PC-3 (cell line): ENCODE measurements around the gene LAMTOR3. TPM values are rescaled to one million over a fixed set of nuclear protein-coding genes. Genes with fewer than 3 reads are reported as not detected.

Source experiments
- ATAC-seq: fragments of 200-7000 bp; cut with Tn5 transposase; 2 replicates; pipeline ENCODE4 v1.9.1; 2020; ENCODE audit warnings: mild to moderate bottlenecking, moderate library complexity
- BruUV-seq: library from RNA; stranded (reverse); fragments of 400-500 nt; replicated peaks from 2 replicates; lab custom pipeline; 2021; lab: Mats Ljungman, UMichigan
- CTCF ChIA-PET: fragments of 300-600 bp; sonication (Branson Sonifier 250); formaldehyde crosslinking; loops from one replicate; lab custom pipeline; 2022; ENCODE audit warnings: antibody characterized with exemption; lab: Charles Lee
- POLR2A ChIA-PET: fragments of 300-600 bp; sonication (Branson Sonifier 250); formaldehyde crosslinking; loops from one replicate; lab custom pipeline; 2022; ENCODE audit warnings: antibody characterized with exemption; ENCODE audit not compliant: unreplicated experiment; lab: Charles Lee
- DNase-seq: peaks from one replicate; pipeline ENCODE4 v3.0.0-alpha.2; 2015
- H2AFZ ChIP-seq: fragments of 300-600 bp; sonication (generic); 2 replicates; pipeline ENCODE4 v1.6.0; 2016; ENCODE audit warnings: antibody characterized with exemption, low read length
- H3F3A ChIP-seq: fragments of 300-600 bp; sonication (generic); one replicate; pipeline ENCODE4 v1.6.0; 2017; ENCODE audit warnings: antibody characterized with exemption, low read length, control low read depth, mild to moderate bottlenecking; ENCODE audit not compliant: unreplicated experiment
- H3K27ac ChIP-seq: fragments of 300-600 bp; sonication (generic); 2 replicates; pipeline ENCODE4 v1.5.1; 2016; ENCODE audit warnings: mild to moderate bottlenecking, low read length
- H3K27me3 ChIP-seq: fragments of 300-600 bp; sonication (generic); 2 replicates; pipeline ENCODE4 v1.6.1; 2016; ENCODE audit warnings: low read length, mixed read lengths
- H3K36me3 ChIP-seq: fragments of 300-600 bp; sonication (generic); 2 replicates; pipeline ENCODE4 v1.6.1; 2016; ENCODE audit warnings: low read depth, mixed run types, low read length, mixed read lengths
- H3K4me1 ChIP-seq: fragments of 300-600 bp; sonication (generic); 2 replicates; pipeline ENCODE4 v1.5.1; 2016; ENCODE audit warnings: low read length; ENCODE audit not compliant: insufficient read depth
- H3K4me2 ChIP-seq: fragments of 300-600 bp; sonication (generic); 2 replicates; pipeline ENCODE4 v1.6.0; 2016; ENCODE audit warnings: low read length
- H3K4me3 ChIP-seq: fragments of 300-600 bp; sonication (generic); 2 replicates; pipeline ENCODE4 v1.5.1; 2016; ENCODE audit warnings: mild to moderate bottlenecking, low read length, mixed read lengths
- H3K79me2 ChIP-seq: fragments of 300-600 bp; sonication (generic); 2 replicates; pipeline ENCODE4 v1.6.1; 2017; ENCODE audit warnings: low read length, mixed read lengths
- H3K9ac ChIP-seq: fragments of 300-600 bp; sonication (generic); 2 replicates; pipeline ENCODE4 v1.6.0; 2016; ENCODE audit warnings: mild to moderate bottlenecking, low read length
- H3K9me2 ChIP-seq: fragments of 300-600 bp; sonication (generic); replicated peaks from 2 replicates; pipeline ENCODE4 v1.6.1; 2016; ENCODE audit warnings: mixed run types, low read length, mixed read lengths
- H3K9me3 ChIP-seq: fragments of 300-600 bp; sonication (generic); 2 replicates; pipeline ENCODE4 v1.6.1; 2016; ENCODE audit warnings: low read length, mixed read lengths
- H4K20me1 ChIP-seq: fragments of 300-600 bp; sonication (generic); 2 replicates; pipeline ENCODE4 v1.6.1; 2016; ENCODE audit warnings: low read length, mixed read lengths
- CTCF ChIP-seq: fragments of 300-600 bp; sonication (generic); conservative IDR thresholded peaks from 2 replicates; pipeline ENCODE4 v1.5.1; 2017; ENCODE audit warnings: antibody characterized with exemption, low read depth, mild to moderate bottlenecking, low read length
- EZH2 ChIP-seq: fragments of 300-600 bp; sonication (generic); IDR thresholded peaks from one replicate; pipeline ENCODE4 v1.6.1; 2017; ENCODE audit warnings: antibody characterized with exemption, mild to moderate bottlenecking, low read length; ENCODE audit not compliant: unreplicated experiment
- EZH2phosphoT487 ChIP-seq: fragments of 300-600 bp; sonication (generic); IDR thresholded peaks from 2 replicates; pipeline ENCODE4 v1.6.1; 2018; ENCODE audit warnings: mild to moderate bottlenecking, antibody characterized with exemption, low read length, borderline replicate concordance
- intact Hi-C: fragments of 100-400 bp; cut with micrococcal nuclease; formaldehyde crosslinking; loops from 2 replicates; pipeline ENCODE4 v1.9.0; 2023
- total RNA-seq: library from RNA; depleted of rRNA; stranded (reverse); fragments of >200 nt; gene quantifications from 2 replicates; pipeline ENCODE4 v1.2.3, GENCODE V29; 2014

LAMTOR3 gene
- total RNA-seq, 1 experiment from 2014 or later = 14.0 TPM

- no peak for ATAC-seq
- DNase-seq = no peak
- Histone ChIP-seq H4K20me1 (no peaks in the 10 kb centered on the region), H3K4me3 (no peak overlapping the region), H3K36me3 (no peaks in the 10 kb centered on the region), H3K4me2 (no peak overlapping the region), H3K27ac (no peak overlapping the region), H3K9ac (no peak overlapping the region), H2AFZ (no peak overlapping the region), H3K27me3 (no peaks in the 10 kb centered on the region), H3K9me3 (no peaks in the 10 kb centered on the region), H3K79me2 (no peaks in the 10 kb centered on the region), H3K4me1 (peaks cover 11% of the 10 kb centered on the region), H3K9me2 (no peaks in the 10 kb centered on the region), H3F3A (no peaks in the 10 kb centered on the region)
- TF ChIP-seq EZH2 = no peak
- TF ChIP-seq CTCF = no peak
- no peak for TF ChIP-seq EZH2phosphoT487
- POLR2A ChIA-PET = no interaction called here
- intact Hi-C loops = no loop called here
- BruUV-seq = no TSS peak
- CTCF ChIA-PET = no interaction called here
Observed at GRCh38 chr4:99857307-99857706, 36.9 kb downstream of the LAMTOR3 start.

- CTCF ChIA-PET = no interaction called here
- H3K4me1 ChIP-seq = peaks cover 11% of the 10 kb centered on the region
- H3F3A ChIP-seq = no peaks in the 10 kb centered on the region
- H3K9me3 ChIP-seq = no peaks in the 10 kb centered on the region
- no peak overlapping the region for H3K9ac ChIP-seq
- POLR2A ChIA-PET = no interaction called here
- no peaks in the 10 kb centered on the region for H3K9me2 ChIP-seq
- ATAC-seq (peak; percentile 48), DNase-seq (peak; percentile 48)
- H3K27ac ChIP-seq = no peak overlapping the region
- intact Hi-C loops = no loop called here
- H2AFZ ChIP-seq = no peak overlapping the region
- no peaks in the 10 kb centered on the region for H3K36me3 ChIP-seq
- H3K4me3 ChIP-seq = no peak overlapping the region
- no peaks in the 10 kb centered on the region for H3K79me2 ChIP-seq
- BruUV-seq = no TSS peak
- no peaks in the 10 kb centered on the region for H4K20me1 ChIP-seq
- no peaks in the 10 kb centered on the region for H3K27me3 ChIP-seq
- TF ChIP-seq CTCF = no peak
- TF ChIP-seq EZH2 = no peak
- no peak overlapping the region for H3K4me2 ChIP-seq
Observed at GRCh38 chr4:99856166-99856565, 38.1 kb downstream of the LAMTOR3 start.

DNA sequence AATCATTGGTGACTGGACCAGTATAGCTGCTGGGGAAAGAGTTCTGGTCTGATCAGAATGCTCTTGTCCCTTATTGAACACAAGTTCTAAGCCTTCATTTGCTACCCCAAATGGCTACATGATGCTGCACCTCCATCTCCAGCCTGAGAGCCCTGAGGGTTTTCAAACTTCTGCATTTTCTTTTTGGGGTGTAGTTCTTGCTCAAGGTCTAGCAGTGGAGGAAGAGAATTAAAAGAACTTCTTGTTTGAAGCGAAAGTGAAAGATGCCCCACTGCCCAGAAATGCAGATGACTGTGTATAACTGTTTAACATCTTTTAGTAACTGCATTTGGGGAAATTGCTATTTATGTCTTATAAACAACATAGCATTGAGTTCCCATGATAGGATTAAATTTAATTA lies 38.5 kb downstream of the LAMTOR3 start:
- POLR2A ChIA-PET = no interaction called here
- peaks cover 11% of the 10 kb centered on the region for H3K4me1 ChIP-seq
- no peaks in the 10 kb centered on the region for H3F3A ChIP-seq
- CTCF ChIA-PET = no interaction called here
- no peaks in the 10 kb centered on the region for H3K79me2 ChIP-seq
- TF ChIP-seq EZH2phosphoT487 = no peak
- no peak for TF ChIP-seq EZH2
- TF ChIP-seq CTCF = no peak
- no peak for ATAC-seq
- intact Hi-C loops = no loop called here
- H3K27me3 ChIP-seq = no peaks in the 10 kb centered on the region
- DNase-seq = no peak
- BruUV-seq = no TSS peak
- H3K4me3 ChIP-seq = no peak overlapping the region
- H4K20me1 ChIP-seq = no peaks in the 10 kb centered on the region
- H3K27ac ChIP-seq = no peak overlapping the region
- no peaks in the 10 kb centered on the region for H3K9me2 ChIP-seq
- no peak overlapping the region for H2AFZ ChIP-seq
- H3K9ac ChIP-seq = no peak overlapping the region
- H3K4me2 ChIP-seq = no peak overlapping the region
- H3K36me3 ChIP-seq = no peaks in the 10 kb centered on the region
- no peaks in the 10 kb centered on the region for H3K9me3 ChIP-seq
